Osteoblast (primary cell): Measurements from ENCODE around the gene GAS2L2. TPM values are rescaled to one million over a fixed set of nuclear protein-coding genes. Genes with fewer than 3 reads are reported as not detected.

Source experiments
- DNase-seq: peaks from one replicate; pipeline ENCODE4 v3.0.0; 2011; ENCODE audit warnings: low spot score, mixed read lengths; ENCODE audit not compliant: insufficient read length; ENCODE audit errors: missing footprints
- H2AFZ ChIP-seq: 2 replicates; pipeline ENCODE4 v1.6.0; 2011; ENCODE audit warnings: mild to moderate bottlenecking, low read length
- H3K27ac ChIP-seq: 2 replicates; pipeline ENCODE4 v1.5.1; 2011; ENCODE audit warnings: mild to moderate bottlenecking, low read depth, low read length, moderate library complexity
- H3K27me3 ChIP-seq: 2 replicates; pipeline ENCODE4 v1.6.0; 2012; ENCODE audit warnings: mild to moderate bottlenecking, control low read depth, inconsistent platforms, low read length, moderate library complexity; ENCODE audit not compliant: insufficient read depth
- H3K36me3 ChIP-seq: 2 replicates; pipeline ENCODE4 v1.5.1; 2011; ENCODE audit warnings: mild to moderate bottlenecking, low read length, control low read depth, moderate library complexity; ENCODE audit not compliant: insufficient read depth
- H3K4me1 ChIP-seq: 2 replicates; pipeline ENCODE4 v1.5.1; 2011; ENCODE audit warnings: mild to moderate bottlenecking, low read length, control low read depth, moderate library complexity; ENCODE audit not compliant: insufficient read depth
- H3K4me2 ChIP-seq: 2 replicates; pipeline ENCODE4 v1.6.0; 2011; ENCODE audit warnings: mild to moderate bottlenecking, low read length; ENCODE audit not compliant: insufficient read depth
- H3K4me3 ChIP-seq: fragments of 200-600 bp; sonication (generic); 3 replicates; pipeline ENCODE4 v1.5.1; 2012; ENCODE audit warnings: mild to moderate bottlenecking, low read length, inconsistent platforms; ENCODE audit not compliant: insufficient read depth
- H3K79me2 ChIP-seq: 2 replicates; pipeline ENCODE4 v1.6.0; 2012; ENCODE audit warnings: mild to moderate bottlenecking, low read length, control low read depth, inconsistent platforms; ENCODE audit not compliant: insufficient read depth
- H3K9me3 ChIP-seq: 2 replicates; pipeline ENCODE4 v1.5.1; 2011; ENCODE audit warnings: low read depth, low read length, control low read depth
- H4K20me1 ChIP-seq: 2 replicates; pipeline ENCODE4 v1.6.0; 2012; ENCODE audit warnings: mild to moderate bottlenecking, low read length, control low read depth; ENCODE audit not compliant: insufficient read depth
- CTCF ChIP-seq: IDR thresholded peaks from 2 replicates; pipeline ENCODE4 v1.5.1; 2011; ENCODE audit warnings: mild to moderate bottlenecking, low read depth, low read length, moderate library complexity; ENCODE audit errors: extremely low read depth
- total RNA-seq: library from RNA; depleted of rRNA; stranded (reverse); fragments of >200 nt; gene quantifications from 2 replicates; pipeline ENCODE4 v1.2.3, GENCODE V29; 2012

The GAS2L2 gene
- total RNA-seq, 1 donor = not detected

GRCh38 chr17:35709874-35710273 lies 43.2 kb downstream of the GAS2L2 start:
- Histone ChIP-seq H3K4me3 (no peak overlapping the region), H3K27ac (no peak overlapping the region), H4K20me1 (peaks cover 12% of the 10 kb centered on the region), H3K27me3 (no peaks in the 10 kb centered on the region), H2AFZ (no peak overlapping the region), H3K4me1 (peaks cover 16% of the 10 kb centered on the region), H3K79me2 (peaks cover 2% of the 10 kb centered on the region), H3K36me3 (peaks cover 28% of the 10 kb centered on the region), H3K4me2 (no peak overlapping the region), H3K9me3 (no peaks in the 10 kb centered on the region)
- TF ChIP-seq CTCF = no peak
- DNase-seq = no peak

- Histone ChIP-seq H3K27ac (no peak overlapping the region), H2AFZ (no peak overlapping the region), H3K36me3 (peaks cover 21% of the 10 kb centered on the region), H3K27me3 (no peaks in the 10 kb centered on the region), H3K4me2 (no peak overlapping the region), H3K79me2 (peaks cover 2% of the 10 kb centered on the region), H4K20me1 (peaks cover 12% of the 10 kb centered on the region), H3K9me3 (no peaks in the 10 kb centered on the region), H3K4me3 (no peak overlapping the region), H3K4me1 (peaks cover 13% of the 10 kb centered on the region)
- no peak for DNase-seq
- TF ChIP-seq CTCF = no peak
These were observed 44.1 kb downstream of the GAS2L2 start for GRCh38 chr17:35708951-35709350.

- Histone ChIP-seq H3K36me3 (peaks cover 21% of the 10 kb centered on the region), H3K27me3 (no peaks in the 10 kb centered on the region), H3K4me2 (no peak overlapping the region), H3K79me2 (peaks cover 2% of the 10 kb centered on the region), H4K20me1 (peaks cover 10% of the 10 kb centered on the region), H3K27ac (peak overlapping the region; percentile 22), H3K4me3 (no peak overlapping the region), H3K4me1 (peaks cover 6% of the 10 kb centered on the region), H2AFZ (no peak overlapping the region), H3K9me3 (no peaks in the 10 kb centered on the region)
- no peak for TF ChIP-seq CTCF
- DNase-seq = no peak
These were observed 44.9 kb downstream of the GAS2L2 start for GRCh38 chr17:35708149-35708548.

GRCh38 chr17:35705705-35706104 lies 47.3 kb downstream of the GAS2L2 start:
- Histone ChIP-seq H3K4me1 (no peaks in the 10 kb centered on the region), H3K27ac (no peak overlapping the region), H2AFZ (no peak overlapping the region), H3K27me3 (no peaks in the 10 kb centered on the region), H3K36me3 (peaks cover 17% of the 10 kb centered on the region), H4K20me1 (peaks cover 16% of the 10 kb centered on the region), H3K4me3 (no peak overlapping the region), H3K79me2 (peaks cover 5% of the 10 kb centered on the region), H3K9me3 (no peaks in the 10 kb centered on the region), H3K4me2 (no peak overlapping the region)
- no peak for TF ChIP-seq CTCF
- no peak for DNase-seq
